Vagina (tissue), 2 donors: ENCODE measurements around the gene TAS2R10. TPM values are rescaled to one million over a fixed set of nuclear protein-coding genes. Genes with fewer than 3 reads are reported as not detected.

Source experiments
- DNase-seq, 2 donors: peaks; one replicate each; pipeline ENCODE4 v3.0.0-alpha.2; 2017; ENCODE audit errors: extremely low spot score in 2 of 2
- H3K27ac ChIP-seq: fragments of 200-600 bp; sonication (generic); one replicate; pipeline ENCODE4 v1.5.1; 2019
- H3K27me3 ChIP-seq: fragments of 200-600 bp; sonication (generic); one replicate; pipeline ENCODE4 v1.5.1; 2019
- H3K36me3 ChIP-seq, 2 donors: fragments of 200-600 bp; sonication (generic); one replicate each; pipeline ENCODE4 v1.5.1; 2017 to 2019
- H3K4me1 ChIP-seq: fragments of 200-600 bp; sonication (generic); one replicate; pipeline ENCODE4 v1.5.1; 2019
- H3K4me3 ChIP-seq, 2 donors: fragments of 200-600 bp; sonication (generic); 1 replicate in 1 of 2; 2 replicates in 1 of 2; pipeline ENCODE4 v1.5.1; 2016 to 2019
- H3K9me3 ChIP-seq: fragments of 200-600 bp; sonication (generic); one replicate; pipeline ENCODE4 v1.5.1; 2019
- POLR2A ChIP-seq, 2 donors: fragments of 450-650 bp; IDR thresholded peaks; one replicate each; pipeline ENCODE4 v1.6.1; 2017; ENCODE audit warnings: antibody characterized with exemption in 2 of 2, mild to moderate bottlenecking in 2 of 2, moderate library complexity in 2 of 2
- POLR2AphosphoS5 ChIP-seq, 2 donors: sonication (generic); formaldehyde crosslinking; IDR thresholded peaks; one replicate each; pipeline ENCODE4 v1.9.0; 2017; ENCODE audit warnings: antibody characterized with exemption in 2 of 2, mild to moderate bottlenecking in 2 of 2, low read depth in 1 of 2; ENCODE audit not compliant: insufficient read depth in 1 of 2
- intact Hi-C: fragments of 100-400 bp; cut with DNase I; formaldehyde crosslinking; loops from one replicate; pipeline ENCODE4 v1.15.1; 2023
- small RNA-seq: library from RNA; depleted of rRNA; stranded (forward); fragments of <200 nt; gene quantifications from one replicate; pipeline ENCODE3, GENCODE V24; 2016
- total RNA-seq: library from RNA; depleted of rRNA; stranded (reverse); fragments of >200 nt; gene quantifications from one replicate; pipeline ENCODE4 v1.2.3, GENCODE V29; 2016
- TF ChIP-seq, protein P1 (sequence below), 3 experiments: fragments of 450-650 bp in 2 of 3; fragments of 200-600 bp in 1 of 3; sonication (generic) in 1 of 3; IDR thresholded peaks; one replicate each; pipeline ENCODE4 v1.5.1; 2017 to 2019; ENCODE audit warnings: antibody characterized with exemption in 3 of 3, mild to moderate bottlenecking in 2 of 3, moderate library complexity in 2 of 3

The TAS2R10 gene
- total RNA-seq, 1 donor from 2014 or later, result not detected

DNA sequence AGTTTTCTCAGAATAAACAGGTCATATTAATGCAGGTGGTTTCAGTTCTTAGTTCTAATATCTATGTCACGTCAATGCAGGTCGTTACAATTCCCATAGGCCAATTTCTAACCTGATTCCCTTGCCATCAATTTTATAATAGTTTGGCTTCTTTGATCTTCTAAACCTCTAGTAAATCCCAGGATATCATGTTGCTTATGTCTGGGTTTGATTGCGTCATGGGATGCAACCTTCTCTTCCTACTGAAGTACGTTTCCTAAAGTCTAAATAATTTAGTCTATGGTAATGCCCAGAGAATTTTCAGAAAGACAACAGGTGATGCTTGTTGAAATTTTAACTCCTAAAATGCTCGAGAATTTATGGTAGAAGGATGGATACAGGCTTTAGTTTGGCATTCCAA, 42.9 kb downstream of the TAS2R10 start:
- Histone ChIP-seq H3K4me1 (no peaks in the 10 kb centered on the region), H3K36me3 (no peaks in the 10 kb centered on the region), H3K9me3 (no peaks in the 10 kb centered on the region), H3K4me3 (no peak overlapping the region), H3K27me3 (no peaks in the 10 kb centered on the region), H3K27ac (no peak overlapping the region)
- intact Hi-C loops, result no loop called here
- no peak for DNase-seq
- TF ChIP-seq POLR2AphosphoS5 (IDR thresholded peaks at IDR 0.05; ENCODE audit: insufficient read depth in 1 of 2, low read depth in 1 of 2) (no peak), POLR2A (IDR thresholded peaks at IDR 0.05) (no peak)
- TF ChIP-seq, protein P1, sequence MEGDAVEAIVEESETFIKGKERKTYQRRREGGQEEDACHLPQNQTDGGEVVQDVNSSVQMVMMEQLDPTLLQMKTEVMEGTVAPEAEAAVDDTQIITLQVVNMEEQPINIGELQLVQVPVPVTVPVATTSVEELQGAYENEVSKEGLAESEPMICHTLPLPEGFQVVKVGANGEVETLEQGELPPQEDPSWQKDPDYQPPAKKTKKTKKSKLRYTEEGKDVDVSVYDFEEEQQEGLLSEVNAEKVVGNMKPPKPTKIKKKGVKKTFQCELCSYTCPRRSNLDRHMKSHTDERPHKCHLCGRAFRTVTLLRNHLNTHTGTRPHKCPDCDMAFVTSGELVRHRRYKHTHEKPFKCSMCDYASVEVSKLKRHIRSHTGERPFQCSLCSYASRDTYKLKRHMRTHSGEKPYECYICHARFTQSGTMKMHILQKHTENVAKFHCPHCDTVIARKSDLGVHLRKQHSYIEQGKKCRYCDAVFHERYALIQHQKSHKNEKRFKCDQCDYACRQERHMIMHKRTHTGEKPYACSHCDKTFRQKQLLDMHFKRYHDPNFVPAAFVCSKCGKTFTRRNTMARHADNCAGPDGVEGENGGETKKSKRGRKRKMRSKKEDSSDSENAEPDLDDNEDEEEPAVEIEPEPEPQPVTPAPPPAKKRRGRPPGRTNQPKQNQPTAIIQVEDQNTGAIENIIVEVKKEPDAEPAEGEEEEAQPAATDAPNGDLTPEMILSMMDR (IDR thresholded peaks at IDR 0.05), result no peak

DNA sequence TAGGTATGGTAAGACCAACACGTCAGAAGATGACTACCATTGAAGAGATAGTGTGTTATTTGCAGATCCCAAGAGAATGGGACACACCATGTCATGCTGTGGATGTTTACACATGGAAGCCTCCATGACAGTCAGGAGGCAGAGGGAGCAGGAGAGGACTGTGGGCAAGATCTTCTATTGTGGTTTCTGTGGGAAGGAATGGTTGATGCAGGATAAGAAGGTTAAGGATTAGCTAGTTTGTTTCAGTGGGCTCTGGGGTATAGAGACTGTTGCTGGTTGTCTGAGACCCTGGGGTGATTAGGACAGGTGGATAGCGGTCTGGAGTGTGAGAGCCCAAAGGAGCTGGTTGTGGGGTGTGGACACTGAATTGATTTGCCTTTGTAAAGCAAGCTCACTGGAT, 47.1 kb downstream of the TAS2R10 start:
- no peak for DNase-seq
- TF ChIP-seq POLR2AphosphoS5 (IDR thresholded peaks at IDR 0.05; ENCODE audit: insufficient read depth in 1 of 2, low read depth in 1 of 2) (no peak), POLR2A (IDR thresholded peaks at IDR 0.05) (no peak)
- TF ChIP-seq, protein P1 (IDR thresholded peaks at IDR 0.05), result no peak
- no peaks in the 10 kb centered on the region for H3K9me3 ChIP-seq
- no peak overlapping the region for H3K4me3 ChIP-seq
- H3K4me1 ChIP-seq, result no peaks in the 10 kb centered on the region
- H3K27ac ChIP-seq, result no peak overlapping the region
- intact Hi-C loops, result loop anchor here (10.0 kb wide), 1 partner anchor 706 kb away; no protein-coding TSS in a partner anchor
- no peaks in the 10 kb centered on the region for H3K27me3 ChIP-seq
- no peaks in the 10 kb centered on the region for H3K36me3 ChIP-seq

Small RNAs within 50 kb of the gene (small RNA-seq; reads per million reads assigned to genes)
- gene PRR4, result not detected

Other genes with a start within 250 kb of the TAS2R10 start
- gene MAGOHB, start 212.7 kb downstream of the TAS2R10 start, total RNA-seq, result 7.9 TPM
- 6.4 TPM for gene STYK1, start 152.3 kb downstream of the TAS2R10 start, total RNA-seq
- gene YBX3, start 103.0 kb downstream of the TAS2R10 start, total RNA-seq, result 356 TPM
- gene TAS2R7, start 23.7 kb downstream of the TAS2R10 start, total RNA-seq, result not detected
- gene TAS2R8, start 19.1 kb downstream of the TAS2R10 start, total RNA-seq, result 0.98 TPM
- gene TAS2R9, start 16.2 kb downstream of the TAS2R10 start, total RNA-seq, result not detected
- 6.1 TPM for gene PRR4, start 23.1 kb upstream of the TAS2R10 start, total RNA-seq
- 21.6 TPM for gene PRH1, start 57.9 kb upstream of the TAS2R10 start, total RNA-seq
- gene TAS2R13, start 83.2 kb upstream of the TAS2R10 start, total RNA-seq, result 7.1 TPM
- gene PRH2, start 102.9 kb upstream of the TAS2R10 start, total RNA-seq, result not detected
- gene TAS2R14, start 112.9 kb upstream of the TAS2R10 start, total RNA-seq, result 5.2 TPM
- 2.9 TPM for gene TAS2R50, start 160.6 kb upstream of the TAS2R10 start, total RNA-seq
- gene TAS2R20, start 171.9 kb upstream of the TAS2R10 start, total RNA-seq, result 4.7 TPM
- 6.4 TPM for gene TAS2R19, start 196.3 kb upstream of the TAS2R10 start, total RNA-seq
- 3.2 TPM for gene TAS2R31, start 205.0 kb upstream of the TAS2R10 start, total RNA-seq
- 2.0 TPM for gene TAS2R46, start 235.9 kb upstream of the TAS2R10 start, total RNA-seq